Measurements from ENCODE around the gene TIPRL.

Gene TIPRL

GRCh38 chr1:168213349-168213748, 34.6 kb downstream of the TIPRL start:
- TF ChIP-seq EZH2phosphoT487 (IDR thresholded peaks at IDR 0.05; ENCODE audit: low read depth): no peak
- TF ChIP-seq, protein P1, sequence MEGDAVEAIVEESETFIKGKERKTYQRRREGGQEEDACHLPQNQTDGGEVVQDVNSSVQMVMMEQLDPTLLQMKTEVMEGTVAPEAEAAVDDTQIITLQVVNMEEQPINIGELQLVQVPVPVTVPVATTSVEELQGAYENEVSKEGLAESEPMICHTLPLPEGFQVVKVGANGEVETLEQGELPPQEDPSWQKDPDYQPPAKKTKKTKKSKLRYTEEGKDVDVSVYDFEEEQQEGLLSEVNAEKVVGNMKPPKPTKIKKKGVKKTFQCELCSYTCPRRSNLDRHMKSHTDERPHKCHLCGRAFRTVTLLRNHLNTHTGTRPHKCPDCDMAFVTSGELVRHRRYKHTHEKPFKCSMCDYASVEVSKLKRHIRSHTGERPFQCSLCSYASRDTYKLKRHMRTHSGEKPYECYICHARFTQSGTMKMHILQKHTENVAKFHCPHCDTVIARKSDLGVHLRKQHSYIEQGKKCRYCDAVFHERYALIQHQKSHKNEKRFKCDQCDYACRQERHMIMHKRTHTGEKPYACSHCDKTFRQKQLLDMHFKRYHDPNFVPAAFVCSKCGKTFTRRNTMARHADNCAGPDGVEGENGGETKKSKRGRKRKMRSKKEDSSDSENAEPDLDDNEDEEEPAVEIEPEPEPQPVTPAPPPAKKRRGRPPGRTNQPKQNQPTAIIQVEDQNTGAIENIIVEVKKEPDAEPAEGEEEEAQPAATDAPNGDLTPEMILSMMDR (IDR thresholded peaks at IDR 0.05; ENCODE audit: low read depth, low read length): no peak
- Histone ChIP-seq H3K9ac (ENCODE audit: low read length) (no peak overlapping the region), H3K9me3 (ENCODE audit: insufficient read depth, low read length) (peaks cover 8% of the 10 kb centered on the region; the same call in 1 of the 2 replicates), H3K4me2 (ENCODE audit: low read length) (no peak overlapping the region), H2AFZ (ENCODE audit: low read depth, low read length) (no peak overlapping the region), H3K36me3 (replicated peaks; ENCODE audit: low read depth, low read length) (no peaks in the 10 kb centered on the region), H3K79me2 (ENCODE audit: low read length) (no peaks in the 10 kb centered on the region), H3K4me3 (ENCODE audit: low read length) (no peak overlapping the region), H3K27ac (ENCODE audit: low read length) (no peak overlapping the region), H4K20me1 (ENCODE audit: insufficient read depth, low read length) (no peaks in the 10 kb centered on the region), H3K4me1 (ENCODE audit: low read length) (no peaks in the 10 kb centered on the region), H3K27me3 (ENCODE audit: low read depth, low read length) (no peaks in the 10 kb centered on the region)

GRCh38 chr1:168216171-168216570, 37.4 kb downstream of the TIPRL start:
- H3K9me3 ChIP-seq (ENCODE audit: insufficient read depth, low read length): peaks cover 8% of the 10 kb centered on the region; the same call in 1 of the 2 replicates
- no peak overlapping the region for H3K4me2 ChIP-seq (ENCODE audit: low read length)
- no peaks in the 10 kb centered on the region for H4K20me1 ChIP-seq (ENCODE audit: insufficient read depth, low read length)
- no peak overlapping the region for H3K9ac ChIP-seq (ENCODE audit: low read length)
- H3K4me3 ChIP-seq (ENCODE audit: low read length): no peak overlapping the region
- no peak for TF ChIP-seq EZH2phosphoT487 (IDR thresholded peaks at IDR 0.05; ENCODE audit: low read depth)
- TF ChIP-seq, protein P1 (IDR thresholded peaks at IDR 0.05; ENCODE audit: low read depth, low read length): no peak
- no peaks in the 10 kb centered on the region for H3K4me1 ChIP-seq (ENCODE audit: low read length)
- H3K36me3 ChIP-seq (replicated peaks; ENCODE audit: low read depth, low read length): no peaks in the 10 kb centered on the region
- no peaks in the 10 kb centered on the region for H3K79me2 ChIP-seq (ENCODE audit: low read length)
- no peak overlapping the region for H3K27ac ChIP-seq (ENCODE audit: low read length)
- H3K27me3 ChIP-seq (ENCODE audit: low read depth, low read length): no peaks in the 10 kb centered on the region
- no peak overlapping the region for H2AFZ ChIP-seq (ENCODE audit: low read depth, low read length)

- Histone ChIP-seq H3K9ac (ENCODE audit: low read length) (no peak overlapping the region), H3K27me3 (ENCODE audit: low read depth, low read length) (no peaks in the 10 kb centered on the region), H3K4me2 (ENCODE audit: low read length) (no peak overlapping the region), H4K20me1 (ENCODE audit: insufficient read depth, low read length) (no peaks in the 10 kb centered on the region), H3K4me3 (ENCODE audit: low read length) (no peak overlapping the region), H3K4me1 (ENCODE audit: low read length) (no peaks in the 10 kb centered on the region), H2AFZ (ENCODE audit: low read depth, low read length) (no peak overlapping the region), H3K79me2 (ENCODE audit: low read length) (no peaks in the 10 kb centered on the region), H3K9me3 (ENCODE audit: insufficient read depth, low read length) (0 out of 2 replicates have a peak, but pooled peaks cover 3% of the 10 kb centered on the region), H3K27ac (ENCODE audit: low read length) (no peak overlapping the region), H3K36me3 (replicated peaks; ENCODE audit: low read depth, low read length) (no peaks in the 10 kb centered on the region)
- TF ChIP-seq, protein P1 (IDR thresholded peaks at IDR 0.05; ENCODE audit: low read depth, low read length): no peak
- no peak for TF ChIP-seq EZH2phosphoT487 (IDR thresholded peaks at IDR 0.05; ENCODE audit: low read depth)
These were observed 38.9 kb downstream of the TIPRL start for GRCh38 chr1:168217664-168218063.

DNA sequence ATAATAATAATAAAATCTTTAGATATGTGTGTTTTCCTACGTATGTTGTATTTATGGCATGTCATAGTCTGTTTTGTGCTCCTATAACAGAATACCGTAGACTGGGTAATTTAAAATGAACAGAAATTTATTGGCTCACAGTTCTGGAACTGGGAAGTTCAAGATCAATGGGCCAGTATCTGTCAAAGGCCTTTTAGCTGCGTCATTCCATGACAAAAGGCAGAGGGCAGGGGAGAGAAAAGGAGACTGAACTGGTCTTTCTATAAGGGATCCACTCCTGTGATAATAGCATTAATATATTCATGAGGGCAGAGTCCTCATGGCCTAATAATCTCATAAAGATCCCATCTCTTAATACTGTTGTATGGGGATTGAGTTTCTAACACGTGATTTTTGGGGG, 39.9 kb downstream of the TIPRL start:
- H4K20me1 ChIP-seq (ENCODE audit: insufficient read depth, low read length): no peaks in the 10 kb centered on the region
- TF ChIP-seq, protein P1 (IDR thresholded peaks at IDR 0.05; ENCODE audit: low read depth, low read length): no peak
- TF ChIP-seq EZH2phosphoT487 (IDR thresholded peaks at IDR 0.05; ENCODE audit: low read depth): no peak
- no peaks in the 10 kb centered on the region for H3K36me3 ChIP-seq (replicated peaks; ENCODE audit: low read depth, low read length)
- H3K27me3 ChIP-seq (ENCODE audit: low read depth, low read length): no peaks in the 10 kb centered on the region
- no peak overlapping the region for H3K4me2 ChIP-seq (ENCODE audit: low read length)
- no peak overlapping the region for H3K9ac ChIP-seq (ENCODE audit: low read length)
- H3K4me3 ChIP-seq (ENCODE audit: low read length): no peak overlapping the region
- H3K9me3 ChIP-seq (ENCODE audit: insufficient read depth, low read length): no peaks in the 10 kb centered on the region
- no peak overlapping the region for H3K27ac ChIP-seq (ENCODE audit: low read length)
- H2AFZ ChIP-seq (ENCODE audit: low read depth, low read length): no peak overlapping the region
- H3K79me2 ChIP-seq (ENCODE audit: low read length): no peaks in the 10 kb centered on the region
- no peaks in the 10 kb centered on the region for H3K4me1 ChIP-seq (ENCODE audit: low read length)
